ENCODE data around the gene EPYC. TPM values are rescaled to one million over a fixed set of nuclear protein-coding genes. Genes with fewer than 3 reads are reported as not detected.

EPYC gene
- total and polyA plus RNA-seq, 4 donors: not detected

DNA sequence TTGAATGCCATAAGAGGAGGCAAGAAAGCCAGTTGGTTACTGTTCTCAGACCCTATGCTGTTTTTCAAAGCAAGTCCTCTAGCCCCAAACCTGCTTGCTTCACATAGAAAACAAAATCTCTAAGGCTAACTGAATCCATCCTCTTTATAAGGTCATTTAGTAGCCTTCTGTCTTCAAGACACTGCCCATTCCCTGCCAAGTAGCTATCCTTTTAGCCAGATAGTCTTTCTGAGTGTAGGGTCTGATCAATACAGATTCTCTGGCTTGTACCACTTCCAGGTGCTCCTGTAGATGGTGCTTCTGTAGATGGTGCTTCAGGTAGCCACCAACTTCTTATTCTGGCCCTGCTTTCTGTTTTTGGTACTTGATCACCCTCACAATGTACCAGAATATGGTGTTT, 33.9 kb downstream of the EPYC start:
- H3K27me3 ChIP-seq (ENCODE audit: control insufficient read depth in 4 of 4, insufficient read depth in 4 of 4, low read length in 3 of 4): no peaks in the 10 kb centered on the region
- no peak overlapping the region for H3K27ac ChIP-seq (ENCODE audit: low read depth in 1 of 2, low read length in 2 of 2)
- H3K4me1 ChIP-seq (ENCODE audit: control insufficient read depth in 4 of 4, insufficient read depth in 4 of 4, low read length in 3 of 4): no peaks in the 10 kb centered on the region
- no peak overlapping the region for H3K9ac ChIP-seq (ENCODE audit: low read depth in 1 of 2, low read length in 2 of 2)
- H3K9me3 ChIP-seq (ENCODE audit: control insufficient read depth in 4 of 4, low read length in 3 of 4): no peaks in the 10 kb centered on the region
- DNase-seq (ENCODE audit: low spot score): no peak
- no peaks in the 10 kb centered on the region for H3K36me3 ChIP-seq (ENCODE audit: control insufficient read depth in 4 of 4, insufficient read depth in 3 of 4, low read depth in 1 of 4, low read length in 3 of 4)
- H3K4me3 ChIP-seq (ENCODE audit: low read depth in 1 of 3, low read length in 3 of 3): no peak overlapping the region
- TF ChIP-seq RXRA (IDR thresholded peaks at IDR 0.05) (no peak), YY1 (IDR thresholded peaks at IDR 0.05) (no peak), GABPA (IDR thresholded peaks at IDR 0.05 in 1 of 2, conservative IDR thresholded peaks at IDR 0.05 in 1 of 2) (no peak), JUND (IDR thresholded peaks at IDR 0.05) (no peak), SP1 (IDR thresholded peaks at IDR 0.05) (no peak), TAF1 (conservative IDR thresholded peaks at IDR 0.05) (no peak), FOXA2 (IDR thresholded peaks at IDR 0.05) (no peak), HNF4A (conservative IDR thresholded peaks at IDR 0.05) (no peak), NR2F2 (IDR thresholded peaks at IDR 0.05) (no peak), HNF4G (IDR thresholded peaks at IDR 0.05) (no peak), EGR1 (IDR thresholded peaks at IDR 0.05; ENCODE audit: low read depth in 2 of 2) (no peak), RAD21 (IDR thresholded peaks at IDR 0.05) (no peak)
- TF ChIP-seq, protein P1, sequence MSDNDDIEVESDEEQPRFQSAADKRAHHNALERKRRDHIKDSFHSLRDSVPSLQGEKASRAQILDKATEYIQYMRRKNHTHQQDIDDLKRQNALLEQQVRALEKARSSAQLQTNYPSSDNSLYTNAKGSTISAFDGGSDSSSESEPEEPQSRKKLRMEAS (IDR thresholded peaks at IDR 0.05): no peak
- TF ChIP-seq, protein P2, sequence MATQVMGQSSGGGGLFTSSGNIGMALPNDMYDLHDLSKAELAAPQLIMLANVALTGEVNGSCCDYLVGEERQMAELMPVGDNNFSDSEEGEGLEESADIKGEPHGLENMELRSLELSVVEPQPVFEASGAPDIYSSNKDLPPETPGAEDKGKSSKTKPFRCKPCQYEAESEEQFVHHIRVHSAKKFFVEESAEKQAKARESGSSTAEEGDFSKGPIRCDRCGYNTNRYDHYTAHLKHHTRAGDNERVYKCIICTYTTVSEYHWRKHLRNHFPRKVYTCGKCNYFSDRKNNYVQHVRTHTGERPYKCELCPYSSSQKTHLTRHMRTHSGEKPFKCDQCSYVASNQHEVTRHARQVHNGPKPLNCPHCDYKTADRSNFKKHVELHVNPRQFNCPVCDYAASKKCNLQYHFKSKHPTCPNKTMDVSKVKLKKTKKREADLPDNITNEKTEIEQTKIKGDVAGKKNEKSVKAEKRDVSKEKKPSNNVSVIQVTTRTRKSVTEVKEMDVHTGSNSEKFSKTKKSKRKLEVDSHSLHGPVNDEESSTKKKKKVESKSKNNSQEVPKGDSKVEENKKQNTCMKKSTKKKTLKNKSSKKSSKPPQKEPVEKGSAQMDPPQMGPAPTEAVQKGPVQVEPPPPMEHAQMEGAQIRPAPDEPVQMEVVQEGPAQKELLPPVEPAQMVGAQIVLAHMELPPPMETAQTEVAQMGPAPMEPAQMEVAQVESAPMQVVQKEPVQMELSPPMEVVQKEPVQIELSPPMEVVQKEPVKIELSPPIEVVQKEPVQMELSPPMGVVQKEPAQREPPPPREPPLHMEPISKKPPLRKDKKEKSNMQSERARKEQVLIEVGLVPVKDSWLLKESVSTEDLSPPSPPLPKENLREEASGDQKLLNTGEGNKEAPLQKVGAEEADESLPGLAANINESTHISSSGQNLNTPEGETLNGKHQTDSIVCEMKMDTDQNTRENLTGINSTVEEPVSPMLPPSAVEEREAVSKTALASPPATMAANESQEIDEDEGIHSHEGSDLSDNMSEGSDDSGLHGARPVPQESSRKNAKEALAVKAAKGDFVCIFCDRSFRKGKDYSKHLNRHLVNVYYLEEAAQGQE (IDR thresholded peaks at IDR 0.05): no peak
- TF ChIP-seq, protein P3, sequence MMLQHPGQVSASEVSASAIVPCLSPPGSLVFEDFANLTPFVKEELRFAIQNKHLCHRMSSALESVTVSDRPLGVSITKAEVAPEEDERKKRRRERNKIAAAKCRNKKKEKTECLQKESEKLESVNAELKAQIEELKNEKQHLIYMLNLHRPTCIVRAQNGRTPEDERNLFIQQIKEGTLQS (IDR thresholded peaks at IDR 0.05): no peak
- TF ChIP-seq, protein P4, sequence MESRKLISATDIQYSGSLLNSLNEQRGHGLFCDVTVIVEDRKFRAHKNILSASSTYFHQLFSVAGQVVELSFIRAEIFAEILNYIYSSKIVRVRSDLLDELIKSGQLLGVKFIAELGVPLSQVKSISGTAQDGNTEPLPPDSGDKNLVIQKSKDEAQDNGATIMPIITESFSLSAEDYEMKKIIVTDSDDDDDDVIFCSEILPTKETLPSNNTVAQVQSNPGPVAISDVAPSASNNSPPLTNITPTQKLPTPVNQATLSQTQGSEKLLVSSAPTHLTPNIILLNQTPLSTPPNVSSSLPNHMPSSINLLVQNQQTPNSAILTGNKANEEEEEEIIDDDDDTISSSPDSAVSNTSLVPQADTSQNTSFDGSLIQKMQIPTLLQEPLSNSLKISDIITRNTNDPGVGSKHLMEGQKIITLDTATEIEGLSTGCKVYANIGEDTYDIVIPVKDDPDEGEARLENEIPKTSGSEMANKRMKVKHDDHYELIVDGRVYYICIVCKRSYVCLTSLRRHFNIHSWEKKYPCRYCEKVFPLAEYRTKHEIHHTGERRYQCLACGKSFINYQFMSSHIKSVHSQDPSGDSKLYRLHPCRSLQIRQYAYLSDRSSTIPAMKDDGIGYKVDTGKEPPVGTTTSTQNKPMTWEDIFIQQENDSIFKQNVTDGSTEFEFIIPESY (IDR thresholded peaks at IDR 0.05): no peak
- TF ChIP-seq, protein P5, sequence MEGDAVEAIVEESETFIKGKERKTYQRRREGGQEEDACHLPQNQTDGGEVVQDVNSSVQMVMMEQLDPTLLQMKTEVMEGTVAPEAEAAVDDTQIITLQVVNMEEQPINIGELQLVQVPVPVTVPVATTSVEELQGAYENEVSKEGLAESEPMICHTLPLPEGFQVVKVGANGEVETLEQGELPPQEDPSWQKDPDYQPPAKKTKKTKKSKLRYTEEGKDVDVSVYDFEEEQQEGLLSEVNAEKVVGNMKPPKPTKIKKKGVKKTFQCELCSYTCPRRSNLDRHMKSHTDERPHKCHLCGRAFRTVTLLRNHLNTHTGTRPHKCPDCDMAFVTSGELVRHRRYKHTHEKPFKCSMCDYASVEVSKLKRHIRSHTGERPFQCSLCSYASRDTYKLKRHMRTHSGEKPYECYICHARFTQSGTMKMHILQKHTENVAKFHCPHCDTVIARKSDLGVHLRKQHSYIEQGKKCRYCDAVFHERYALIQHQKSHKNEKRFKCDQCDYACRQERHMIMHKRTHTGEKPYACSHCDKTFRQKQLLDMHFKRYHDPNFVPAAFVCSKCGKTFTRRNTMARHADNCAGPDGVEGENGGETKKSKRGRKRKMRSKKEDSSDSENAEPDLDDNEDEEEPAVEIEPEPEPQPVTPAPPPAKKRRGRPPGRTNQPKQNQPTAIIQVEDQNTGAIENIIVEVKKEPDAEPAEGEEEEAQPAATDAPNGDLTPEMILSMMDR (IDR thresholded peaks at IDR 0.05; ENCODE audit: low read depth, low read length, missing input control): no peak

DNA sequence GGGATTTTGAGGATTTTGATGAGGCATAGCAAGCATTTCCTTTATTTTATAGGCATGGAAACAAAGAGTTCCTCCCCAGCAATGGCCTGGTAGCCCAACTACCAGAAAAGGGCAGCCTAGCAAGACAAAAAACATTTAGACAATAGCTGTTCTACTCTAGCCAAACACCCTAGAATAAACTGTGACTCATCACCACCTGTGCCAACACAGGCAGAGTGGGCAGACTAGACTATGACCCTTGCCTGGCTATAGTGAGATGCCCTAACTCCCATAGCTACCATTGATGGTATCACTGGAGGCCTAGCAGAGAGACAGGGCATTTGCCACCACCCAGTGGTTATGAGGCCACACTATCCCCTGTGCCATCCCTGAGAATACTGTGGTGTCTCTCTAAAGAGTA, 34.3 kb downstream of the EPYC start:
- no peaks in the 10 kb centered on the region for H3K27me3 ChIP-seq (ENCODE audit: control insufficient read depth in 4 of 4, insufficient read depth in 4 of 4, low read length in 3 of 4)
- DNase-seq (ENCODE audit: low spot score): no peak
- no peaks in the 10 kb centered on the region for H3K4me1 ChIP-seq (ENCODE audit: control insufficient read depth in 4 of 4, insufficient read depth in 4 of 4, low read length in 3 of 4)
- TF ChIP-seq JUND (IDR thresholded peaks at IDR 0.05) (no peak), FOXA1 (IDR thresholded peaks at IDR 0.05) (no peak), TAF1 (conservative IDR thresholded peaks at IDR 0.05) (no peak), SP1 (IDR thresholded peaks at IDR 0.05) (no peak)
- H3K9me3 ChIP-seq (ENCODE audit: control insufficient read depth in 4 of 4, low read length in 3 of 4): no peaks in the 10 kb centered on the region
- no peak overlapping the region for H3K4me3 ChIP-seq (ENCODE audit: low read depth in 1 of 3, low read length in 3 of 3)
- H3K36me3 ChIP-seq (ENCODE audit: control insufficient read depth in 4 of 4, insufficient read depth in 3 of 4, low read depth in 1 of 4, low read length in 3 of 4): no peaks in the 10 kb centered on the region
- no peak overlapping the region for H3K9ac ChIP-seq (ENCODE audit: low read depth in 1 of 2, low read length in 2 of 2)
- no peak overlapping the region for H3K27ac ChIP-seq (ENCODE audit: low read depth in 1 of 2, low read length in 2 of 2)

All from liver (tissue), 9 donors.